ENCODE measurements around the gene RAB3A. TPM values are rescaled to one million over a fixed set of nuclear protein-coding genes. Genes with fewer than 3 reads are reported as not detected.

Gene RAB3A
- total and polyA plus RNA-seq, 9 of the 15 experiments (the other 6 are each of a cell fraction or from before 2014, with no cell fraction given), result 0.17 to 5.1 (median 0.90) TPM; not detected in 1

GRCh38 chr19:18223860-18224524 lies 20.1 kb upstream of the RAB3A start:
- ATAC-seq (peak; percentile 79), FAIRE-seq (no peak), DNase-seq (ENCODE audit: extremely low read depth in 1 of 4, low spot score in 3 of 4) (peak; percentile 93 to 96 (median 95))
- in situ Hi-C loops (cut with MboI) (no loop called here), intact Hi-C loops (cut with micrococcal nuclease) (no loop called here)
- BruUV-seq (replicated peaks), result no TSS peak
- peak overlapping the region; percentile 83 to 92 for H3K9ac ChIP-seq (ENCODE audit: insufficient read depth in 1 of 2, low read depth in 2 of 2, low read length in 2 of 2)
- CTCF ChIA-PET (ENCODE audit: low intra/inter-chr PET ratio), result interaction anchor here (0.5 kb wide), 1 partner anchor 12 kb away, joined by 4 read pairs; no protein-coding TSS in a partner anchor
- H3K79me2 ChIP-seq (ENCODE audit: control insufficient read depth, insufficient read depth, low read length), result no peaks in the 10 kb centered on the region
- WGBS (ENCODE audit: insufficient coverage, low coverage, missing lambda C conversion rate), result 0% methylated on average over 29 of the region's 39 CpGs
- H4K20me1 ChIP-seq (replicated peaks; ENCODE audit: control insufficient read depth, insufficient read depth, low read length), result peaks cover 5% of the 10 kb centered on the region; the same call in 1 of the 2 replicates
- no peaks in the 10 kb centered on the region for H3K27me3 ChIP-seq (ENCODE audit: control insufficient read depth in 2 of 2, insufficient read depth in 2 of 2, low read length in 2 of 2)
- peak overlapping the region; percentile 96 for H2AFZ ChIP-seq (ENCODE audit: low read depth, low read length)
- H3K36me3 ChIP-seq (ENCODE audit: control insufficient read depth, insufficient read depth, low read length), result no peaks in the 10 kb centered on the region
- peak overlapping the region; percentile 87 for H3K4me2 ChIP-seq (ENCODE audit: insufficient read depth, low read length)
- peaks cover 23 to 61% of the 10 kb centered on the region in 2 experiments; a peak in 4 of 5 replicates for H3K4me1 ChIP-seq (replicated peaks in 1 of 2; ENCODE audit: control insufficient read depth in 2 of 2, insufficient read depth in 2 of 2, low read length in 2 of 2)
- no peaks in the 10 kb centered on the region for H3K9me1 ChIP-seq (ENCODE audit: control insufficient read depth, insufficient read depth, low read length)
- no peaks in the 10 kb centered on the region for H3K9me3 ChIP-seq (replicated peaks; ENCODE audit: control insufficient read depth, insufficient read depth, low read depth, low read length)
- H3K4me3 ChIP-seq, result peak overlapping the region; percentile 48
- H3K27ac ChIP-seq (ENCODE audit: extremely low read depth, low read depth, low read length), result peak overlapping the region; percentile 84
- POLR2A ChIA-PET, result interaction anchor here (0.6 to 2.3 kb wide), 26 partner anchors 10 to 1707 kb away, joined by 3 to 23 read pairs (median 4); partner anchors contain the start of genes GDF15, IFI30, JUND and MPV17L2
- TF ChIP-seq ZNF3 (CRISPR knock-in tag; IDR thresholded peaks at IDR 0.05) (no peak), TAL1 (IDR thresholded peaks at IDR 0.05) (peak; percentile 30; the same call in 1 of the 2 replicates), KLF1 (tag; IDR thresholded peaks at IDR 0.05) (peak; percentile 84; the same call in 1 of the 2 replicates), PTRF (tag; IDR thresholded peaks at IDR 0.05) (no peak), ZNF764 (CRISPR knock-in tag; IDR thresholded peaks at IDR 0.05; ENCODE audit: low read depth) (no peak), E2F3 (CRISPR knock-in tag; IDR thresholded peaks at IDR 0.05) (0 out of 2 replicates have a peak, but pooled peaks have one; percentile 44), ARID3B (CRISPR knock-in tag; IDR thresholded peaks at IDR 0.05; ENCODE audit: borderline replicate concordance) (peak; percentile 67; the same call in 1 of the 2 replicates), DNMT1 (IDR thresholded peaks at IDR 0.05) (peak; percentile 95; the same call in 1 of the 2 replicates), PHF21A (IDR thresholded peaks at IDR 0.05; ENCODE audit: borderline replicate concordance, low read depth) (peak; percentile 60; the same call in 1 of the 2 replicates), FOXP4 (CRISPR knock-in tag; IDR thresholded peaks at IDR 0.05; ENCODE audit: borderline replicate concordance) (0 out of 2 replicates have a peak, but pooled peaks have one; percentile 75), ZNF445 (CRISPR knock-in tag; IDR thresholded peaks at IDR 0.05; ENCODE audit: low read depth) (no peak)
- TF ChIP-seq, protein P1, sequence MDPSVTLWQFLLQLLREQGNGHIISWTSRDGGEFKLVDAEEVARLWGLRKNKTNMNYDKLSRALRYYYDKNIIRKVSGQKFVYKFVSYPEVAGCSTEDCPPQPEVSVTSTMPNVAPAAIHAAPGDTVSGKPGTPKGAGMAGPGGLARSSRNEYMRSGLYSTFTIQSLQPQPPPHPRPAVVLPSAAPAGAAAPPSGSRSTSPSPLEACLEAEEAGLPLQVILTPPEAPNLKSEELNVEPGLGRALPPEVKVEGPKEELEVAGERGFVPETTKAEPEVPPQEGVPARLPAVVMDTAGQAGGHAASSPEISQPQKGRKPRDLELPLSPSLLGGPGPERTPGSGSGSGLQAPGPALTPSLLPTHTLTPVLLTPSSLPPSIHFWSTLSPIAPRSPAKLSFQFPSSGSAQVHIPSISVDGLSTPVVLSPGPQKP (CRISPR knock-in tag; IDR thresholded peaks at IDR 0.05), result no peak
- TF ChIP-seq, protein P2, sequence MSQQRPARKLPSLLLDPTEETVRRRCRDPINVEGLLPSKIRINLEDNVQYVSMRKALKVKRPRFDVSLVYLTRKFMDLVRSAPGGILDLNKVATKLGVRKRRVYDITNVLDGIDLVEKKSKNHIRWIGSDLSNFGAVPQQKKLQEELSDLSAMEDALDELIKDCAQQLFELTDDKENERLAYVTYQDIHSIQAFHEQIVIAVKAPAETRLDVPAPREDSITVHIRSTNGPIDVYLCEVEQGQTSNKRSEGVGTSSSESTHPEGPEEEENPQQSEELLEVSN (IDR thresholded peaks at IDR 0.05; ENCODE audit: borderline replicate concordance in 1 of 2, extremely low read depth in 1 of 2, insufficient read depth in 1 of 2, insufficient read length in 1 of 2, low read depth in 1 of 2, low read length in 1 of 2, poor library complexity in 1 of 2, severe bottlenecking in 1 of 2), result peak; percentile 3 to 42
